Superior temporal gyrus (tissue), 1 donor: ENCODE data around the gene PCDHA6.
"Not testable (repeated sequence)": the region's sequence is repeated elsewhere in the genome, so short reads cannot be mapped to it uniquely, and the experiment has no call there.

ENCODE experiments used
- DNase-seq: peaks from one replicate; pipeline ENCODE4 v3.0.0-alpha.2; 2016; ENCODE audit errors: extremely low spot score

Gene PCDHA6, protein sequence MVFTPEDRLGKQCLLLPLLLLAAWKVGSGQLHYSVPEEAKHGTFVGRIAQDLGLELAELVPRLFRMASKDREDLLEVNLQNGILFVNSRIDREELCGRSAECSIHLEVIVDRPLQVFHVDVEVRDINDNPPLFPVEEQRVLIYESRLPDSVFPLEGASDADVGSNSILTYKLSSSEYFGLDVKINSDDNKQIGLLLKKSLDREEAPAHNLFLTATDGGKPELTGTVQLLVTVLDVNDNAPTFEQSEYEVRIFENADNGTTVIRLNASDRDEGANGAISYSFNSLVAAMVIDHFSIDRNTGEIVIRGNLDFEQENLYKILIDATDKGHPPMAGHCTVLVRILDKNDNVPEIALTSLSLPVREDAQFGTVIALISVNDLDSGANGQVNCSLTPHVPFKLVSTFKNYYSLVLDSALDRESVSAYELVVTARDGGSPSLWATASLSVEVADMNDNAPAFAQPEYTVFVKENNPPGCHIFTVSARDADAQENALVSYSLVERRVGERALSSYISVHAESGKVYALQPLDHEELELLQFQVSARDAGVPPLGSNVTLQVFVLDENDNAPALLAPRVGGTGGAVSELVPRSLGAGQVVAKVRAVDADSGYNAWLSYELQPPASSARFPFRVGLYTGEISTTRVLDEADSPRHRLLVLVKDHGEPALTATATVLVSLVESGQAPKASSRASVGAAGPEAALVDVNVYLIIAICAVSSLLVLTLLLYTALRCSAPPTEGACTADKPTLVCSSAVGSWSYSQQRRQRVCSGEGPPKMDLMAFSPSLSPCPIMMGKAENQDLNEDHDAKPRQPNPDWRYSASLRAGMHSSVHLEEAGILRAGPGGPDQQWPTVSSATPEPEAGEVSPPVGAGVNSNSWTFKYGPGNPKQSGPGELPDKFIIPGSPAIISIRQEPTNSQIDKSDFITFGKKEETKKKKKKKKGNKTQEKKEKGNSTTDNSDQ

DNA sequence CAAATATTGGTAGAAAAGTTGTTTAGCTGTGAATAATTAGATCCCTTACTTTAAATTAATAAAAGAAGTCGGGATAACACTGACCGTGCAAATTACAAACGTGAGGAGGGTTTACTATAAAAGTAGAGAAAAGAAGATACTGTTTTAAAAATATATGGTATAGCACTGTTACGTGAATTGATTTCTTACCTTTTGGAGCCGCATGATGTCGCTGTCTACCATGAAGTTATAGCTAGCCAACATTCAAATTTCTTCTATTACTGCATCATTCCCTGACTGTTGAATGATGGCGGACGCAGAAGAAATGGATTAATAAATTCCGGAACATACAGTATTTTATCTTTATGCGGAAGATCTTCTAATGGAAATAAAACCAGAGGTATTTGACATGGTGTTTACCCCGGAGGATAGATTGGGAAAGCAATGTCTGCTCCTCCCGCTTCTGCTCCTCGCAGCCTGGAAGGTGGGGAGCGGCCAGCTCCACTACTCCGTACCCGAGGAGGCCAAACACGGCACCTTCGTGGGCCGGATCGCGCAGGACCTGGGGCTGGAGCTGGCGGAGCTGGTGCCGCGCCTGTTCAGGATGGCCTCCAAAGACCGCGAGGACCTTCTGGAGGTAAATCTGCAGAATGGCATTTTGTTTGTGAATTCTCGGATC lies at the start of gene PCDHA6:
TSS of gene PCDHA6 (plus strand) at position 257 of the 658 bp plus-strand sequence. CDS start at position 389, 132 bp downstream.
- DNase-seq: peak; percentile 31

DNA sequence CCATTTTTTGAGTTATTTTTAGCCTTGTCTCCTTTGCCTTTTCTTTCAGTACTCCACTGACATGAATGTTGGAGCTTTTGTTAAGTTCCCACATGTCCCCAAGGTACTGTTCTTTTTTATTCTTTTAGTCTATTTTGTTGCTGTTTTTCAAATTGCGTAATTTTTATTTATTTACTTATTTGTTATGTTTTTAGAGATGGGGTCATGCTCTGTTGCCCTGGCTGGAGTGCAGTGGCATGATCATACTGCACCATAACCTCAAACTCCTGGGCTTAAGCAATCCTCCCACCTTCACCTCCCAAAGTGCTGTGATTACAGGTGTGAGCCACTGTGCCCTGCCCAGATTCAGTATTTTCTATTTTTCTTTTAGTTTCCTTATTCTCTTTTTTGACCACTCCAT lies 47.2 kb upstream of the PCDHA6 start:
- no peak for DNase-seq

DNA sequence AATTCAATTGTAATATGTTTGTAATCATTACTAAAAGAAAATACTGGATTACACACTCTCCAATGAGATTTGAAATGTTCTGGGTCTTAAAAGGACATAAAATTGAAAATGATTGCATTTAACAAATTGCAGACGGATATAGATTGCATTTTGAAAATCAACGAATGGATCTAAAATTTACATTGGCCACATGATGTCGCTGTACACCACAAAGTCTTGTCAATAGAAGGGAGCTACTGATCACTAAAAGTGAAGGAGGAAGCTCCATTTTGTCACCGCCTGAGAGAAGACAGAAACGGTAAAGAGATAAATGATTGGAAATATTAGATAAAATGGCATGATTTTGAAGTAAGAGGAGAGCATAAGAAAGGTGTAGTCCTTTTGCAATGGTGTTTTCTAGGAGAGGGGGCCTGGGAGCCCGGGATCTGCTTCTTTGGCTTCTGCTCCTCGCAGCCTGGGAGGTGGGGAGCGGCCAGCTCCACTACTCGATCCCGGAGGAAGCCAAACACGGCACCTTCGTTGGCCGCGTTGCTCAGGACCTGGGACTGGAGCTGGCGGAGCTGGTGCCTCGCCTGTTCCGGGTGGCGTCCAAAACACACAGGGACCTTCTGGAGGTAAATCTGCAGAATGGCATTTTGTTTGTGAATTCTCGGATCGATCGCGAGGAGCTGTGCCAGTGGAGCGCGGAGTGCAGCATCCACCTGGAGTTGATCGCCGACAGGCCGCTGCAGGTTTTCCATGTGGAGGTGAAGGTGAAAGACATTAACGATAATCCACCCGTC lies 41.7 kb upstream of the PCDHA6 start, which contains the start of gene PCDHA1:
TSS of gene PCDHA1 (plus strand) at position 236 of the 782 bp plus-strand sequence.
- DNase-seq: peak; percentile 28

DNA sequence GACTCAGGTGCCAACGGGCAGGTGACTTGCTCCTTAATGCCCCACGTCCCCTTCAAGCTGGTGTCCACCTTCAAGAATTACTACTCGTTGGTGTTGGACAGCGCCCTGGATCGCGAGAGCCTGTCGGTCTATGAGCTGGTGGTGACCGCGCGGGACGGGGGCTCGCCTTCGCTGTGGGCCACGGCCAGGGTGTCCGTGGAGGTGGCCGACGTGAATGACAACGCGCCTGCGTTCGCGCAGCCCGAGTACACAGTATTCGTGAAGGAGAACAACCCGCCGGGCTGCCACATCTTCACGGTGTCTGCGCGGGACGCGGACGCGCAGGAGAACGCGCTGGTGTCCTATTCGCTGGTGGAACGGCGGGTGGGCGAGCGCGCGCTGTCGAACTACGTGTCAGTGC lies 40.3 kb upstream of the PCDHA6 start:
- not testable (repeated sequence) for DNase-seq

DNA sequence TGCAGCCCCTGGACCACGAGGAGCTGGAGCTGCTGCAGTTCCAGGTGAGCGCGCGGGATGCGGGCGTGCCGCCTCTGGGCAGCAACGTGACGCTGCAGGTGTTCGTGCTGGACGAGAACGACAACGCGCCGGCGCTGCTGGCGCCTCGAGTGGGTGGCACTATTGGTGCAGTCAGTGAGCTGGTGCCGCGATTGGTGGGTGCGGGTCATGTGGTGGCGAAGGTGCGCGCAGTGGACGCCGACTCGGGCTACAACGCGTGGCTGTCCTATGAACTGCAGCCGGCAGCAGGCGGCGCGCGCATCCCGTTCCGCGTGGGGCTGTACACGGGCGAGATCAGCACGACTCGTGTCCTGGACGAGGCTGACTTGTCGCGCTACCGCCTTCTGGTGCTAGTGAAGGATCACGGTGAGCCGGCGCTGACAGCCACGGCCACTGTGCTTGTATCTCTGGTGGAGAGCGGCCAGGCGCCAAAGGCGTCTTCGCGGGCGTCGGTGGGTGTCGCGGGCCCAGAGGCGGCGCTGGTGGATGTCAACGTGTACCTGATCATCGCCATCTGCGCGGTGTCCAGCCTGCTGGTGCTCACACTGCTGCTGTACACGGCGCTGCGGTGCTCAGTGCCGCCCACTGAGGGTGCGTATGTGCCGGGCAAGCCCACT lies 39.8 kb upstream of the PCDHA6 start:
- DNase-seq: not testable (repeated sequence)

DNA sequence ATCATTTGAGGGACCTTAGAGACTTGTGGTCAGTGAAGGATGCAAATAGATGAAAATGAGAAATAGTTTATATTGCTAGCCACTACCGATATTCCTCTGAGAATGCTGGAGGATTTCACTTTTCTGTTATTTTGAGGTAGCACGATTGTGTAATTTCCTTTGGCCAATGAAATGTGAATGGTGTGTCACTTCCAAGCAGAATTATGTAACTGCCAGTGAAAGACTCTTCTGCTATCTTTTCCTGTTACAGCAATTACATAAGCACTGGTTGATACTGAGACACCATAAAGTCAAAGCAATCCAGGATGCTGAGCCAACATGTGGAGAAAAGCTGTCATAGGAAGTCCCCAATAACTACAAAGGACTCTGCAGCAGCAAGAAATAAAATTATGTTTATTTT lies 36.7 kb upstream of the PCDHA6 start:
- DNase-seq: no peak

DNA sequence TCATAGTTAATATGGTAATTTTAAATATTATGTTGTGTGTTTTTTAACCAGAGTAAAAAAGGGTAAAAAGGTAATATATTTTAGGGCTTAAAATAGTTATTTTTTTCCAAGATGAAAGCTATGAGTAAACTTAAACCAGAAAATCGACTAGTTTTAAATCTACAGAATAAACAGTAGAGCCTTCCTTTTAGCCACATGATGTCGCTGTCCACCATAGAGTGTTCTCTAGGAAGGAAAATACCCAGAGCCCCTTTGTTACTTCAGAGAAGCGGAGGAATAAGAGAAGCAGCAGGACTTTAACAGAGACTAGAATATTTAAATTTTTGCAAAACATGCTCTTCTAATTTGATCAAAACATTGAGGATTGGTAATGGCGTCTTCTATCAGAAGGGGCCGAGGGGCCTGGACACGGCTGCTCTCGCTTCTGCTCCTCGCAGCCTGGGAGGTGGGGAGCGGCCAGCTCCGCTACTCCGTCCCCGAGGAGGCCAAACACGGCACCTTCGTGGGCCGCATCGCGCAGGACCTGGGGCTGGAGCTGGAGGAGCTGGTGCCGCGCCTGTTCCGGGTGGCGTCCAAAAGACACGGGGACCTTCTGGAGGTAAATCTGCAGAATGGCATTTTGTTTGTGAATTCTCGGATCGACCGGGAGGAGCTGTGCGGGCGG lies 33.0 kb upstream of the PCDHA6 start, which contains the start of gene PCDHA2:
TSS of gene PCDHA2 (plus strand) at position 258 of the 664 bp plus-strand sequence.
- DNase-seq: peak; percentile 46

DNA sequence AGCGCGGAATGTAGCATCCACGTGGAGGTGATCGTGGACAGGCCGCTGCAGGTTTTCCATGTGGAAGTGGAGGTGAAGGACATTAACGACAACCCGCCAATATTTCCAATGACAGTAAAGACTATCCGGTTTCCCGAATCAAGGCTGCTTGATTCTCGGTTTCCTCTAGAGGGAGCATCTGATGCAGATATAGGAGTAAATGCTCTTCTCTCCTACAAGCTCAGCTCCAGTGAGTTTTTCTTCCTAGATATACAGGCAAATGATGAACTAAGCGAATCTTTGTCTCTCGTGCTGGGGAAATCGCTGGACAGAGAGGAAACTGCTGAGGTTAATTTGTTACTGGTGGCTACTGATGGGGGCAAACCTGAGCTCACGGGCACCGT lies 32.5 kb upstream of the PCDHA6 start:
- DNase-seq: peak; percentile 36

DNA sequence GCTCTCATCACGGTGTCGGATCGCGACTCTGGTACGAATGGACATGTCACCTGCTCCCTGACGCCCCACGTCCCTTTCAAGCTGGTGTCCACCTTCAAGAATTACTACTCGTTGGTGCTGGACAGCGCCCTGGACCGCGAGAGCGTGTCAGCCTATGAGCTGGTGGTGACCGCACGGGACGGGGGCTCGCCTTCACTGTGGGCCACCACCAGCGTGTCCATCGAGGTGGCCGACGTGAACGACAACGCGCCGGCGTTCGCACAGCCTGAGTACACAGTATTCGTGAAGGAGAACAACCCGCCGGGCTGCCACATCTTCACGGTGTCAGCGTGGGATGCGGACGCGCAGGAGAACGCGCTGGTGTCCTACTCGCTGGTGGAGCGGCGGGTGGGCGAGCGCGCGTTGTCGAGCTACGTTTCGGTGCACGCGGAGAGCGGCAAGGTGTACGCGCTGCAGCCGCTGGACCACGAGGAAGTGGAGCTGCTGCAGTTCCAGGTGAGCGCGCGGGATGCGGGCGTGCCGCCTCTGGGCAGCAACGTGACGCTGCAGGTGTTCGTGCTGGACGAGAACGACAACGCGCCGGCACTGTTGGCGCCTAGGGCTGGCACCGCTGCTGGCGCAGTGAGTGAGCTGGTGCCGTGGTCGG lies 31.6 kb upstream of the PCDHA6 start:
- not testable (repeated sequence) for DNase-seq

DNA sequence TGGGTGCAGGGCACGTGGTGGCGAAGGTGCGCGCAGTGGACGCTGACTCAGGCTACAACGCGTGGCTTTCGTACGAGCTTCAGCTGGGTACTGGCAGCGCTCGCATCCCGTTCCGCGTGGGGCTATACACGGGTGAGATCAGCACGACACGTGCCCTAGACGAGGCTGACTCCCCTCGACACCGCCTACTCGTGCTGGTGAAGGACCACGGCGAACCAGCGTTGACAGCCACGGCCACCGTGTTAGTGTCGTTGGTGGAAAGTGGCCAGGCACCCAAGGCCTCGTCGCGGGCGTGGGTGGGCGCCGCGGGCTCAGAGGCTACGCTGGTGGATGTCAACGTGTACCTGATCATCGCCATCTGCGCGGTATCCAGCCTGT lies 31.1 kb upstream of the PCDHA6 start:
- no peak for DNase-seq

DNA sequence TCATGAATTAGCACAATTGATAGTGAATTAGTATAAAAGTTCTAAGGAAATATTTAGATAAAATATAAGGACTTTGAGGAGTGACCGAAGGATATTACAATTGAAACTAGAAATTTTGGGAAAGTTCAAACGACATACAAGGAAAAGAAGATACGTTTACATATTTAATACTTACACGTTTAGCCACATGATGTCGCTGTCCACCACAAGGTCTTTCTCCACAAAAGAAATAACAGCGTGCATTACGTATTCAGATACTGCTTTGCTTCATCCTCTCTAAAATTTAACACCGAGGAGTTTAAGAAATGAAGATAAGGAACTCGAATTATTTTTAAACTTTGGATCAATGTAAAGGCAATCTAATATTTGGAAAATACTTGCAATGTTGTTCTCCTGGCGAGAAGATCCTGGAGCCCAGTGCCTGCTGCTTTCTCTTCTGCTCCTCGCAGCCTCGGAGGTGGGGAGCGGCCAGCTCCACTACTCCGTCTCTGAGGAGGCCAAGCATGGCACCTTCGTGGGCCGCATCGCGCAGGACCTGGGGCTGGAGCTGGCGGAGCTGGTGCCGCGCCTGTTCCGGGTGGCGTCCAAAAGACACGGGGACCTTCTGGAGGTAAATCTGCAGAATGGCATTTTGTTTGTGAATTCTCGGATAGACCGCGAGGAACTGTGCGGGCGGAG lies 26.8 kb upstream of the PCDHA6 start, which contains the start of gene PCDHA3:
TSS of gene PCDHA3 (plus strand) at position 242 of the 678 bp plus-strand sequence.
- DNase-seq: peak; percentile 76

DNA sequence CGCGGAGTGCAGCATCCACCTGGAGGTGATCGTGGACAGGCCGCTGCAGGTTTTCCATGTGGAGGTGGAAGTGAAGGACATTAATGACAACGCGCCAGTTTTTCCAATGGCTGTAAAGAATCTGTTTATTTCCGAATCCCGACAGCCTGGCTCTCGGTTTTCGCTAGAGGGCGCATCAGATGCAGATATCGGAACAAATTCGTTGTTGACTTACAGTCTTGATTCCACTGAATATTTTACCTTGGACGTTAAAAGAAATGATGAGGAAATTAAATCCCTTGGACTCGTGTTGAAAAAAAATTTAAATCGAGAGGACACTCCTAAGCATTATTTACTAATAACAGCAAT lies 26.3 kb upstream of the PCDHA6 start:
- peak; percentile 69 for DNase-seq

DNA sequence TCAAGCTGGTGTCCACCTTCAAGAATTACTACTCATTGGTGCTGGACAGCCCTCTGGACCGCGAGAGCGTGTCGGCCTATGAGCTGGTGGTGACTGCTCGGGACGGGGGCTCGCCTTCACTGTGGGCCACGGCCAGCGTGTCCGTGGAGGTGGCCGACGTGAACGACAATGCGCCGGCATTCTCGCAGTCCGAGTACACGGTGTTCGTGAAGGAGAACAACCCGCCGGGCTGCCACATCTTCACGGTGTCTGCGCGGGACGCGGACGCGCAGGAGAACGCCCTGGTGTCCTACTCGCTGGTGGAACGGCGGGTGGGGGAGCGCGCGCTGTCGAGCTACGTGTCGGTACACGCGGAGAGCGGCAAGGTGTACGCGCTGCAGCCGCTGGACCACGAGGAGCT lies 25.4 kb upstream of the PCDHA6 start:
- DNase-seq: not testable (repeated sequence)

DNA sequence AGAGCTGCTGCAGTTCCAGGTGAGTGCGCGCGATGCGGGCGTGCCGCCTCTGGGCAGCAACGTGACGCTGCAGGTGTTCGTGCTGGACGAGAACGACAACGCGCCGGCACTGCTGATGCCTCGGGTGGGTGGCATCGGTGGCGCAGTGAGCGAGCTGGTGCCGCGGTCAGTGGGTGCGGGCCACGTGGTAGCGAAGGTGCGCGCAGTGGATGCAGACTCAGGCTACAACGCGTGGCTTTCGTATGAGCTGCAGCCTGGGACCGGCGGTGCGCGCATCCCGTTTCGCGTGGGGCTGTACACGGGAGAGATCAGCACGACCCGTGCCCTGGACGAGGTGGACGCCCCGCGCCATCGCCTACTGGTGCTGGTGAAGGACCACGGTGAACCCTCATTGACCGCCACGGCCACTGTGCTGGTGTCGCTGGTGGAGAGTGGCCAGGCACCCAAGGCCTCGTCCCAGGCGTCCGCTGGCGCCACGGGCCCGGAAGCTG lies 24.9 kb upstream of the PCDHA6 start:
- no peak for DNase-seq

DNA sequence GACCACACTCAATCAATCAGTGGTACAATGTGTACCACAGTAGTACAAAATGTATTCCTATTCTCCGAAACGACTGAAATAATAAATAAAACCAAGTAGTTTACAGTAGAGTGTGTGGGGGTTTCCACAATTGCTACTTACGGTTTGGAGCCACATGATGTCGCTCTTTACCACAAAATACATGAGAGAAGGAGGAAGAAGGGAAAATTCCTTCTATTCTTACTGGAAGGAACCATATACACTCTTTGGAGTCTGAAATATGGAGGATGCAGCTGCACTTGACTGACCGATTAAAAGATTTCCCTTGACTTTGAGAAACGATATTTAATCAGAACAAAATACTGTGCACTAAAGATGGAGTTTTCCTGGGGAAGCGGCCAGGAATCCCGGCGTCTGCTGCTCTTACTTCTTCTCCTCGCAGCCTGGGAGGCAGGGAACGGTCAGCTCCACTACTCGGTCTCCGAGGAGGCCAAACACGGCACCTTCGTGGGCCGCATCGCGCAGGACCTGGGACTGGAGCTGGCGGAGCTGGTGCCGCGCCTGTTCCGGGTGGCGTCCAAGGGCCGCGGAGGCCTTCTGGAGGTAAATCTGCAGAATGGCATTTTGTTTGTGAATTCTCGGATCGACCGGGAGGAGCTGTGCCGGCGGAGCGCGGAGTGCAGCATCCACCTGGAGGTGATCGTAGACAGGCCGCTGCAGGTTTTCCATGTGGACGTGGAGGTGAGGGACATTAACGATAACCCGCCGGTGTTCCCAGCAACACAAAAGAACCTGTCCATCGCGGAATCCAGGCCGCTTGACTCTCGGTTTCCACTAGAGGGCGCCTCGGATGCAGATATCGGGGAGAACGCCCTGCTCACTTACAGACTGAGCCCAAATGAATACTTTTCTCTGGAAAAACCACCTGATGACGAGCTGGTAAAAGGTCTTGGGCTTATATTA lies 20.7 kb upstream of the PCDHA6 start, which contains the start of gene PCDHA4:
TSS of gene PCDHA4 (plus strand) at position 235 of the 942 bp plus-strand sequence.
- peak; percentile 71 for DNase-seq

DNA sequence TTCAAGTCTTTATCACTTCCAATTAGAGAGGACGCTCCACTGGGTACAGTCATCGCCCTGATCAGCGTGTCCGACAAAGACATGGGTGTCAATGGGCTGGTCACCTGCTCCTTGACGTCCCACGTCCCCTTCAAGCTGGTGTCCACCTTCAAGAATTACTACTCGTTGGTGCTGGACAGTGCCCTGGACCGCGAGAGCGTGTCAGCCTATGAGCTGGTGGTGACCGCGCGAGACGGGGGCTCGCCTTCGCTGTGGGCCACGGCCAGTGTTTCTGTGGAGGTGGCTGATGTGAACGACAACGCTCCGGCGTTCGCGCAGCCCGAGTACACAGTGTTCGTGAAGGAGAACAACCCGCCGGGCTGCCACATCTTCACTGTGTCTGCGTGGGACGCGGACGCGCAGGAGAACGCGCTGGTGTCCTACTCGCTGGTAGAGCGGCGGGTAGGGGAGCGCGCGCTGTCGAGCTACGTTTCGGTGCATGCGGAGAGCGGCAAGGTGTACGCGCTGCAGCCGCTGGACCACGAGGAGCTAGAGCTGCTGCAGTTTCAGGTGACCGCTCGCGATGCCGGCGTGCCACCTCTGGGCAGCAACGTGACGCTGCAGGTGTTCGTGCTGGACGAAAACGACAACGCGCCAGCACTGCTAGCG lies 19.4 kb upstream of the PCDHA6 start:
- not testable (repeated sequence) for DNase-seq

DNA sequence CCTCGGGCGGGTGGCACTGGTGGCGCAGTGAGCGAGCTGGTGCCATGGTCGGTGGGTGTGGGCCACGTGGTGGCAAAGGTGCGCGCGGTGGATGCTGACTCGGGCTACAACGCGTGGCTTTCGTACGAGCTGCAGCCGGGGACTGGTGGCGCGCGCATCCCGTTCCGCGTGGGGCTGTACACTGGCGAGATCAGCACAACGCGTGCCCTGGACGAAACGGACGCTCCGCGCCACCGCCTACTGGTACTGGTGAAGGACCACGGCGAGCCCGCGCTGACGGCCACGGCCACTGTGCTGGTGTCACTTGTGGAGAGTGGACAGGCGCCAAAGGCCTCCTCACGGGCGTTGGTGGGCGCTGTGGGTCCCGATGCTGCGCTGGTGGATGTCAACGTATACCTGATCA lies 18.9 kb upstream of the PCDHA6 start:
- no peak for DNase-seq
